ENCODE measurements around the gene NKX6-2. TPM values are rescaled to one million over a fixed set of nuclear protein-coding genes. Genes with fewer than 3 reads are reported as not detected.

Gene NKX6-2
- total and polyA plus RNA-seq, 11 donors: 0.03 to 0.27 TPM; not detected in 9

GRCh38 chr10:132735923-132736391 lies 50.0 kb downstream of the NKX6-2 start:
- WGBS, 4 donors: 93 to 94% (median 93%) methylated on average over 23 to 24 of the region's 24 CpGs

GRCh38 chr10:132735341-132735775 lies 50.6 kb downstream of the NKX6-2 start:
- 91 to 93% (median 93%) methylated on average over 16 to 19 of the region's 19 CpGs for WGBS, 4 donors
- intact Hi-C loops (cut with DNase I): no loop called here

More at GRCh38 chr10:132735923-132736391, 50.0 kb downstream of the NKX6-2 start:
- no peaks in the 10 kb centered on the region for H3K9me3 ChIP-seq
- DNase-seq (no peak), ATAC-seq (no peak)
- H3K27me3 ChIP-seq: no peaks in the 10 kb centered on the region
- no peak overlapping the region for H3K4me3 ChIP-seq
- intact Hi-C loops (cut with DNase I): no loop called here
- no peak for TF ChIP-seq CTCF (IDR thresholded peaks at IDR 0.05)
- no peak for TF ChIP-seq POLR2A (IDR thresholded peaks at IDR 0.05)
- no peak overlapping the region for H3K27ac ChIP-seq
- H3K4me1 ChIP-seq: peaks cover 0 to 11% (median 6%) of the 10 kb centered on the region in 12 donors
- H3K36me3 ChIP-seq: peaks cover 0 to 22% (median 6%) of the 10 kb centered on the region in 9 donors

GRCh38 chr10:132733926-132734325 lies 52.0 kb downstream of the NKX6-2 start:
- Histone ChIP-seq H3K4me3 (no peak overlapping the region), H3K9me3 (no peaks in the 10 kb centered on the region), H3K4me1 (peaks cover 0 to 10% (median 6%) of the 10 kb centered on the region in 12 donors), H3K36me3 (peaks cover 0 to 29% (median 9%) of the 10 kb centered on the region in 9 donors), H3K27ac (no peak overlapping the region), H3K27me3 (no peaks in the 10 kb centered on the region)
- ATAC-seq: no peak
- intact Hi-C loops (cut with DNase I): no loop called here
- DNase-seq: no peak
- no peak for TF ChIP-seq CTCF (IDR thresholded peaks at IDR 0.05)
- 89 to 96% (median 94%) methylated on average over 15 to 19 of the region's 19 CpGs for WGBS, 4 donors

More at GRCh38 chr10:132735341-132735775, 50.6 kb downstream of the NKX6-2 start:
- Histone ChIP-seq H3K27me3 (no peaks in the 10 kb centered on the region), H3K36me3 (peaks cover 0 to 23% (median 9%) of the 10 kb centered on the region in 9 donors), H3K9me3 (no peaks in the 10 kb centered on the region), H3K27ac (no peak overlapping the region), H3K4me1 (peaks cover 0 to 11% (median 6%) of the 10 kb centered on the region in 12 donors), H3K4me3 (no peak overlapping the region)
- DNase-seq: no peak
- no peak for ATAC-seq
- no peak for TF ChIP-seq POLR2A (IDR thresholded peaks at IDR 0.05)
- TF ChIP-seq CTCF (IDR thresholded peaks at IDR 0.05): no peak

Other genes starting within 250 kb of the NKX6-2 start
- gene INPP5A, start 248.4 kb downstream of the NKX6-2 start, total RNA-seq: 100 to 1,000 TPM in 6 of 9 donors, 10 to 100 TPM in 3; 78.1 to 179 (median 113) TPM
- gene INPP5A, start 248.4 kb downstream of the NKX6-2 start, polyA plus RNA-seq: 10 to 100 TPM; 38.6 to 60.1 TPM
- 1 to 10 TPM in 5 of 9 donors, under 1 TPM in 4; 0.61 to 1.8 (median 1.1) TPM for gene CFAP46, start 156.4 kb upstream of the NKX6-2 start, total RNA-seq
- under 1 TPM; 0.62 to 0.65 TPM for gene CFAP46, start 156.4 kb upstream of the NKX6-2 start, polyA plus RNA-seq